Stimulated activated CD8-positive, alpha-beta memory T cell treated with anti-CD3 and anti-CD28 coated beads, Interleukin-15, amount 100 ng/mL, for 24 hours (primary cell): ENCODE data around the gene ERO1B.

Source experiments
- DNase-seq: peaks from one replicate; pipeline ENCODE4 v3.0.0-alpha.2; 2020; ENCODE audit warnings: low read depth

Gene ERO1B

GRCh38 chr1:236181059-236181458, 100.7 kb downstream of the ERO1B start:
- DNase-seq = no peak

GRCh38 chr1:236179634-236180033, 102.1 kb downstream of the ERO1B start:
- DNase-seq = no peak

GRCh38 chr1:236176337-236177336, 105.1 kb downstream of the ERO1B start:
- no peak for DNase-seq

GRCh38 chr1:236175642-236176336, 106.0 kb downstream of the ERO1B start:
- no peak for DNase-seq

- no peak for DNase-seq
These were observed 108.5 kb downstream of the ERO1B start for GRCh38 chr1:236173174-236173767.

GRCh38 chr1:236172041-236172579, 109.6 kb downstream of the ERO1B start:
- DNase-seq = no peak

- DNase-seq = no peak
These were observed 112.9 kb downstream of the ERO1B start for GRCh38 chr1:236168716-236169429.

GRCh38 chr1:236167578-236167977, 114.2 kb downstream of the ERO1B start:
- no peak for DNase-seq

GRCh38 chr1:236167154-236167553, 114.6 kb downstream of the ERO1B start:
- DNase-seq = no peak

GRCh38 chr1:236166041-236166440, 115.7 kb downstream of the ERO1B start:
- no peak for DNase-seq
